Ascending aorta (tissue), 2 donors: ENCODE results near the gene SV2C. TPM values are rescaled to one million over a fixed set of nuclear protein-coding genes. Genes with fewer than 3 reads are reported as not detected.
"Not testable (repeated sequence)": the region's sequence is repeated elsewhere in the genome, so short reads cannot be mapped to it uniquely, and the experiment has no call there.

Experiments used
- DNase-seq, 2 donors: peaks; one replicate each; pipeline ENCODE4 v3.0.0-alpha.2; 2019; ENCODE audit warnings: low spot score in 2 of 2
- H3K27ac ChIP-seq, 2 donors: fragments of 200-600 bp; sonication (generic); one replicate each; pipeline ENCODE4 v1.5.1; 2016 to 2017; ENCODE audit warnings: mild to moderate bottlenecking in 1 of 2
- H3K27me3 ChIP-seq: fragments of 200-600 bp; sonication (generic); one replicate; pipeline ENCODE4 v1.5.1; 2017
- H3K36me3 ChIP-seq, 2 donors: fragments of 200-600 bp; sonication (generic); one replicate each; pipeline ENCODE4 v1.5.1; 2016
- H3K4me1 ChIP-seq, 2 donors: fragments of 200-600 bp; sonication (generic); one replicate each; pipeline ENCODE4 v1.5.1; 2016 to 2017; ENCODE audit warnings: mild to moderate bottlenecking in 1 of 2
- H3K4me3 ChIP-seq, 2 donors: fragments of 200-600 bp; sonication (generic); one replicate each; pipeline ENCODE4 v1.5.1; 2016 to 2017; ENCODE audit warnings: mild to moderate bottlenecking in 1 of 2
- H3K9me3 ChIP-seq, 2 donors: fragments of 200-600 bp; sonication (generic); one replicate each; pipeline ENCODE4 v1.5.1; 2016
- intact Hi-C: fragments of 100-400 bp; cut with DNase I; formaldehyde crosslinking; loops from one replicate; pipeline ENCODE4 v1.15.1; 2023
- total RNA-seq: library from RNA; depleted of rRNA; stranded (reverse); fragments of >200 nt; gene quantifications from one replicate; pipeline ENCODE4 v1.1.0, GENCODE V29; 2016
- TF ChIP-seq, protein P1 (sequence below), 3 experiments: fragments of 200-600 bp in 2 of 3; fragments of 450-650 bp in 1 of 3; sonication (generic) in 2 of 3; IDR thresholded peaks; one replicate each; pipeline ENCODE4 v1.5.1; 2016 to 2019; ENCODE audit warnings: antibody characterized with exemption in 3 of 3, mild to moderate bottlenecking in 1 of 3, moderate library complexity in 1 of 3

SV2C gene
- not detected for total RNA-seq

GRCh38 chr5:76082772-76083554 lies at the start of gene SV2C:
TSS of gene SV2C (plus strand) at chr5:76083383. CDS start at chr5:76131751, 48,368 bp downstream.
- no peaks in the 10 kb centered on the region for H3K27me3 ChIP-seq
- H3K4me3 ChIP-seq: peak within 1 kb of the TSS; percentile 39 to 49
- H3K36me3 ChIP-seq: no peaks in the 10 kb centered on the region
- no peak for DNase-seq
- peaks cover 0 to 5% of the 10 kb centered on the region in 2 donors for H3K4me1 ChIP-seq
- no peak within 1 kb of the TSS for H3K27ac ChIP-seq
- TF ChIP-seq, protein P1, sequence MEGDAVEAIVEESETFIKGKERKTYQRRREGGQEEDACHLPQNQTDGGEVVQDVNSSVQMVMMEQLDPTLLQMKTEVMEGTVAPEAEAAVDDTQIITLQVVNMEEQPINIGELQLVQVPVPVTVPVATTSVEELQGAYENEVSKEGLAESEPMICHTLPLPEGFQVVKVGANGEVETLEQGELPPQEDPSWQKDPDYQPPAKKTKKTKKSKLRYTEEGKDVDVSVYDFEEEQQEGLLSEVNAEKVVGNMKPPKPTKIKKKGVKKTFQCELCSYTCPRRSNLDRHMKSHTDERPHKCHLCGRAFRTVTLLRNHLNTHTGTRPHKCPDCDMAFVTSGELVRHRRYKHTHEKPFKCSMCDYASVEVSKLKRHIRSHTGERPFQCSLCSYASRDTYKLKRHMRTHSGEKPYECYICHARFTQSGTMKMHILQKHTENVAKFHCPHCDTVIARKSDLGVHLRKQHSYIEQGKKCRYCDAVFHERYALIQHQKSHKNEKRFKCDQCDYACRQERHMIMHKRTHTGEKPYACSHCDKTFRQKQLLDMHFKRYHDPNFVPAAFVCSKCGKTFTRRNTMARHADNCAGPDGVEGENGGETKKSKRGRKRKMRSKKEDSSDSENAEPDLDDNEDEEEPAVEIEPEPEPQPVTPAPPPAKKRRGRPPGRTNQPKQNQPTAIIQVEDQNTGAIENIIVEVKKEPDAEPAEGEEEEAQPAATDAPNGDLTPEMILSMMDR (IDR thresholded peaks at IDR 0.05): no peak
- intact Hi-C loops: no loop called here
- H3K9me3 ChIP-seq: no peaks in the 10 kb centered on the region

DNA sequence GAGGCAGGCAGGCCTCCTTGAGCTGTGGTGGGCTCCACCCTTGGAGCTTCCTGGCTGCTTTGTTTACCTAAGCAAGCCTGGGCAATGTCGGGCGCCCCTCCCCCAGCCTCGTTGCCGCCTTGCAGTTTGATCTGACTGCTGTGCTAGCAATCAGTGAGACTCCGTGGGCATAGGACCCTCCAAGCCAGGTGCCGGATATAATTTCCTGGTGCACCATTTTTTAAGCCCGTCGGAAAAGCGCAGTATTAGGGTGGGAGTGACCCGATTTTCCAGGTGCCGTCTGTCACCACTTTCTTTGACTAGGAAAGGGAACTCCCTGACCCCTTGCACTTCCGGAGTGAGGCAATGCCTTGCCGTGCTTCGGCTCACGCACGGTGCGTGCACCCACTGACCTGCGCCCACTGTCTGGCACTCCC lies 45.4 kb upstream of the SV2C start:
- DNase-seq, H3K36me3 ChIP-seq, H3K9me3 ChIP-seq, intact Hi-C loops, H3K4me1 ChIP-seq, H3K4me3 ChIP-seq, H3K27me3 ChIP-seq, H3K27ac ChIP-seq: not testable (repeated sequence)

DNA sequence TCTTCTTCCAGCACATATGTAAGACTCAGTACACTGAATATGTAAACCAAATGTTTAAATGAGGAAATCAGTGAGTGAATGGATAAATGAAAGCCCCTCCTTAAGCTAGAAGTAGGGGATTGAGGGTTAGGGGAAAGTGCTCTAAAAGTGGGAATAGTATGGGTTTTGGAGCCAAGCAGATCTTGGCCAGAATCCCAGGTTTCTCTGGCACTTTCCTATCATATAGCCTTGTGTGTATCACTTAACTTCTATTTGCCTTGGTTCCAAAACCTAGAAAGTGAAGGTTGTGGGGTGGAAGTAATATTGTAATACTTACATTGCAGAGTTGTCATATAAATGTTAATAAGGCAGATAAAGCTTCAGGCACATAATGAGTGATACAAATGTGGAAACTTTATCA lies 45.0 kb upstream of the SV2C start:
- no peaks in the 10 kb centered on the region for H3K36me3 ChIP-seq
- no peak for DNase-seq
- no peaks in the 10 kb centered on the region for H3K27me3 ChIP-seq
- TF ChIP-seq, protein P1 (IDR thresholded peaks at IDR 0.05): no peak
- no peak overlapping the region for H3K27ac ChIP-seq
- no peaks in the 10 kb centered on the region for H3K4me1 ChIP-seq
- H3K4me3 ChIP-seq: no peak overlapping the region
- no peaks in the 10 kb centered on the region for H3K9me3 ChIP-seq
- intact Hi-C loops: no loop called here

DNA sequence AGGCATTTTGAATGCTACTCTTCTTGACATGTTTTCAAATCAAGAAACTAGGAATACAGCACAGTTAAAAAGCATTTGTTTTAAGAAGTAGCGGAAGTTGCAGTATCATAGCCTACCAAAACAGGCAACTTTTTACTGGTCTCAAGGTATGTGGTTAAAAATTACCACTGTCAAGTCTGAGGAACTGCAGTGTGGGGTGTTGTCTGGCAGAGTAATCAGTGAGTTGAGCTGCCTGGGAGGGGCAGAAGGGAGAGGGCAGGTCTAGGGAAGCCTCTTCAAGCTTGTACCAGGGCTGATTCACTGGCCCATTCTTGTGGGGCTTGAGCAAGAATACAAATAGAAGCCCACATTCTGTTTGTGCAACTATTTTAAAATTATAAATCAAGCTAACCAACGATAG lies 42.4 kb upstream of the SV2C start:
- no peak for DNase-seq
- Histone ChIP-seq H3K4me3 (no peak overlapping the region), H3K27ac (no peak overlapping the region), H3K36me3 (no peaks in the 10 kb centered on the region), H3K4me1 (no peaks in the 10 kb centered on the region), H3K27me3 (no peaks in the 10 kb centered on the region), H3K9me3 (no peaks in the 10 kb centered on the region)
- TF ChIP-seq, protein P1 (IDR thresholded peaks at IDR 0.05): no peak
- intact Hi-C loops: no loop called here

DNA sequence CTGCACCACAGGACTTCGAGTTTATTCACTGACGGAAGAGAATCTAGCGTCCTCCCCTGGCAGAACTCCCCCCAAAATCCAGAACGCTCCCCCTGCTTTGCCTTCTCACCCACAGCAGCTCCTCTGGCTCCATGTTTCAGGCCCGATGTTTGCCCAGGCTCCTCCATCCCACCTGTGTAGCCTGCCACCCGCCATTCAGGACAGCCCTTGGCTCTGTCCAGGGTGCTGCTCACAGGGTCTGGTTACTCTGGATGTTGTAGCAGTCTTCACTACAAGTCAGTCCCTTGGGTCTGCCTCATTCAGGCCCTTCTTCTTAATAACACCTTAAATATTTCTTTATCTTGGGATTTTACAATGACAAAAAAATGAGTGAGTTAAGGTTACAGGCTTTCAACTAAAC lies 41.3 kb upstream of the SV2C start:
- no peak overlapping the region for H3K4me3 ChIP-seq
- H3K9me3 ChIP-seq: no peaks in the 10 kb centered on the region
- no peaks in the 10 kb centered on the region for H3K27me3 ChIP-seq
- TF ChIP-seq, protein P1 (IDR thresholded peaks at IDR 0.05): no peak
- intact Hi-C loops: no loop called here
- DNase-seq: no peak
- no peaks in the 10 kb centered on the region for H3K4me1 ChIP-seq
- H3K27ac ChIP-seq: no peak overlapping the region
- no peaks in the 10 kb centered on the region for H3K36me3 ChIP-seq

- no peak overlapping the region for H3K4me3 ChIP-seq
- intact Hi-C loops: no loop called here
- H3K9me3 ChIP-seq: no peaks in the 10 kb centered on the region
- DNase-seq: no peak
- no peaks in the 10 kb centered on the region for H3K36me3 ChIP-seq
- TF ChIP-seq, protein P1 (IDR thresholded peaks at IDR 0.05): no peak
- H3K27me3 ChIP-seq: no peaks in the 10 kb centered on the region
- no peak overlapping the region for H3K27ac ChIP-seq
- H3K4me1 ChIP-seq: no peaks in the 10 kb centered on the region
These were observed 36.4 kb upstream of the SV2C start for GRCh38 chr5:76046741-76047140.
